Measurements from ENCODE around the gene PCDHGA10. TPM values are rescaled to one million over a fixed set of nuclear protein-coding genes. Genes with fewer than 3 reads are reported as not detected.
A peak's percentile ranks its signal among the peaks of the same experiment; 100 is the strongest.

The PCDHGA10 gene
- total RNA-seq, result 1 to 10 TPM; 4.5 to 9.7 (median 7.7) TPM
- polyA plus RNA-seq, result 1 to 10 TPM in 2 of 3 donors, under 1 TPM in 1; 0.64 to 2.2 (median 1.5) TPM
- long read RNA-seq, donor 1, full-length matches to known transcripts, result 10 of 10 reads
- long read RNA-seq, donor 1, partial matches to known transcripts, result 0 of 10 reads
- long read RNA-seq, donor 1, other reads (novel, unspliced or antisense), result 0 of 10 reads
- long read RNA-seq, donor 2, full-length matches to known transcripts, result 6 of 6 reads
- long read RNA-seq, donor 2, partial matches to known transcripts, result 0 of 6 reads
- long read RNA-seq, donor 2, other reads (novel, unspliced or antisense), result 0 of 6 reads
- long read RNA-seq, donor 3, full-length matches to known transcripts, result 7 of 7 reads
- long read RNA-seq, donor 3, partial matches to known transcripts, result 0 of 7 reads
- long read RNA-seq, donor 3, other reads (novel, unspliced or antisense), result 0 of 7 reads
- long read RNA-seq, donor 4, full-length matches to known transcripts, result 5 of 5 reads
- long read RNA-seq, donor 4, partial matches to known transcripts, result 0 of 5 reads
- long read RNA-seq, donor 4, other reads (novel, unspliced or antisense), result 0 of 5 reads
- long read RNA-seq, donor 5, full-length matches to known transcripts, result 1 of 1 reads
- long read RNA-seq, donor 5, partial matches to known transcripts, result 0 of 1 reads
- long read RNA-seq, donor 5, other reads (novel, unspliced or antisense), result 0 of 1 reads
- long read RNA-seq, donor 6, full-length matches to known transcripts, result 1 of 1 reads
- long read RNA-seq, donor 6, partial matches to known transcripts, result 0 of 1 reads
- long read RNA-seq, donor 6, other reads (novel, unspliced or antisense), result 0 of 1 reads
- long read RNA-seq, donor 7, full-length matches to known transcripts, result 4 of 4 reads
- long read RNA-seq, donor 7, partial matches to known transcripts, result 0 of 4 reads
- long read RNA-seq, donor 7, other reads (novel, unspliced or antisense), result 0 of 4 reads
- long read RNA-seq, donor 8, full-length matches to known transcripts, result 11 of 11 reads
- long read RNA-seq, donor 8, partial matches to known transcripts, result 0 of 11 reads
- long read RNA-seq, donor 8, other reads (novel, unspliced or antisense), result 0 of 11 reads
- long read RNA-seq, donor 9, full-length matches to known transcripts, result 6 of 6 reads
- long read RNA-seq, donor 9, partial matches to known transcripts, result 0 of 6 reads
- long read RNA-seq, donor 9, other reads (novel, unspliced or antisense), result 0 of 6 reads
- long read RNA-seq, donor 10, full-length matches to known transcripts, result 7 of 7 reads
- long read RNA-seq, donor 10, partial matches to known transcripts, result 0 of 7 reads
- long read RNA-seq, donor 10, other reads (novel, unspliced or antisense), result 0 of 7 reads

GRCh38 chr5:141412854-141413539 is at the start of gene PCDHGA10:
Gene PCDHGA10, plus strand, starts transcription at chr5:141412987. Its CDS starts 189 bp downstream, at chr5:141413176.
- peaks cover 0 to 48% (median 0%) of the 10 kb centered on the region in 3 donors for H3K9me3 ChIP-seq (replicated peaks in 1 of 3)
- H3K4me3 ChIP-seq, result peak within 1 kb of the TSS in 2 of 4 donors; percentile 6 to 43
- no peaks in the 10 kb centered on the region for H3K4me1 ChIP-seq (replicated peaks in 1 of 2)
- H3K27me3 ChIP-seq, result no peaks in the 10 kb centered on the region
- TF ChIP-seq POLR2A (IDR thresholded peaks at IDR 0.05), result no peak
- peak; percentile 19 to 44 (median 38) for TF ChIP-seq CTCF (IDR thresholded peaks at IDR 0.05)
- intact Hi-C loops (cut with DNase I), result loop anchor here (5.0 to 10.0 kb wide), 5 partner anchors 98 to 188 kb away; partner anchors contain the start of gene PCDHB14 (in 1 of the 2)
- H3K36me3 ChIP-seq (replicated peaks in 1 of 2), result no peaks in the 10 kb centered on the region
- WGBS, 4 donors, result 9 to 20% (median 14%) methylated on average over 31 of the region's 31 CpGs
- H3K27ac ChIP-seq, result peak within 1 kb of the TSS in 1 of 5 donors; percentile 40
- DNase-seq, result peak in 6 of 7 donors; percentile 34 to 68 (median 46)

- no peak for DNase-seq
Measured at GRCh38 chr5:141363952-141364660, 48.7 kb upstream of the PCDHGA10 start, which contains the start of gene PCDHGA5. Gene PCDHGA5, plus strand, starts transcription at chr5:141364162. Its CDS starts 169 bp downstream, at chr5:141364331.

More at GRCh38 chr5:141363952-141364660, 48.7 kb upstream of the PCDHGA10 start, which contains the start of gene PCDHGA5:
- WGBS, 4 donors, result 11 to 24% (median 18%) methylated on average over 29 to 34 of the region's 34 CpGs
- no peaks in the 10 kb centered on the region for H3K27me3 ChIP-seq
- H3K9me3 ChIP-seq (replicated peaks in 1 of 3), result peaks cover 3 to 52% (median 15%) of the 10 kb centered on the region in 3 donors
- H3K4me1 ChIP-seq (replicated peaks in 1 of 2), result no peaks in the 10 kb centered on the region
- TF ChIP-seq CTCF (IDR thresholded peaks at IDR 0.05) (peak in 1 of 6 experiments; percentile 11), POLR2A (IDR thresholded peaks at IDR 0.05) (no peak)
- H3K36me3 ChIP-seq (replicated peaks in 1 of 2), result no peaks in the 10 kb centered on the region
- peak within 1 kb of the TSS in 1 of 4 donors; percentile 15 for H3K4me3 ChIP-seq
- H3K27ac ChIP-seq, result no peak within 1 kb of the TSS
- intact Hi-C loops (cut with DNase I), result no loop called here
